Activated T-cell treated with anti-CD3 and anti-CD28 coated beads for 1 hour (primary cell): ENCODE measurements around the gene CDKN1B.
"Not testable (repeated sequence)": the region's sequence is repeated elsewhere in the genome, so short reads cannot be mapped to it uniquely, and the experiment has no call there.

ENCODE experiments used
- DNase-seq: peaks from one replicate; pipeline ENCODE4 v3.0.0-alpha.2; 2020; ENCODE audit warnings: low read depth

Gene CDKN1B

GRCh38 chr12:12724421-12725085 lies 7.4 kb downstream of the CDKN1B start:
- DNase-seq = no peak

GRCh38 chr12:12725086-12725955 lies 8.2 kb downstream of the CDKN1B start:
- peak; percentile 83 for DNase-seq

- DNase-seq = no peak
Measured at GRCh38 chr12:12725956-12726554, 8.9 kb downstream of the CDKN1B start.

- no peak for DNase-seq
Measured at GRCh38 chr12:12726555-12727093, 9.5 kb downstream of the CDKN1B start.

- DNase-seq = no peak
Measured at GRCh38 chr12:12731178-12731577, 14.0 kb downstream of the CDKN1B start.

GRCh38 chr12:12731785-12732184 lies 14.6 kb downstream of the CDKN1B start:
- DNase-seq = no peak

GRCh38 chr12:12733118-12733517 lies 15.9 kb downstream of the CDKN1B start:
- DNase-seq = no peak

GRCh38 chr12:12734054-12734453 lies 16.9 kb downstream of the CDKN1B start:
- no peak for DNase-seq

- no peak for DNase-seq
Measured at GRCh38 chr12:12734561-12735071, 17.4 kb downstream of the CDKN1B start.

GRCh38 chr12:12735301-12735700 lies 18.1 kb downstream of the CDKN1B start:
- DNase-seq = no peak

- DNase-seq = no peak
Measured at GRCh38 chr12:12736759-12737676, 19.9 kb downstream of the CDKN1B start.

- DNase-seq = not testable (repeated sequence)
Measured at GRCh38 chr12:12738152-12738551, 21.0 kb downstream of the CDKN1B start.

GRCh38 chr12:12741660-12742059 lies 24.5 kb downstream of the CDKN1B start:
- DNase-seq = no peak

GRCh38 chr12:12744546-12745305 lies 27.6 kb downstream of the CDKN1B start:
- DNase-seq = no peak

GRCh38 chr12:12745576-12746211 lies 28.5 kb downstream of the CDKN1B start:
- no peak for DNase-seq

- DNase-seq = no peak
Measured at GRCh38 chr12:12747278-12747677, 30.1 kb downstream of the CDKN1B start.

- no peak for DNase-seq
Measured at GRCh38 chr12:12748044-12748443, 30.9 kb downstream of the CDKN1B start.

- no peak for DNase-seq
Measured at GRCh38 chr12:12749433-12749832, 32.3 kb downstream of the CDKN1B start.

- DNase-seq = no peak
Measured at GRCh38 chr12:12755923-12756322, 38.8 kb downstream of the CDKN1B start.

GRCh38 chr12:12757121-12757520 lies 40.0 kb downstream of the CDKN1B start:
- no peak for DNase-seq
